Thoracic aorta (tissue), 2 donors: ENCODE data around the gene WFDC10B. TPM values are rescaled to one million over a fixed set of nuclear protein-coding genes. Genes with fewer than 3 reads are reported as not detected.
"Not testable (repeated sequence)": the region's sequence is repeated elsewhere in the genome, so short reads cannot be mapped to it uniquely, and the experiment has no call there.

ENCODE experiments used
- ATAC-seq: fragments of 150-250 bp; one replicate; pipeline ENCODE4 v1.8.0; 2017; ENCODE audit warnings: low read depth; ENCODE audit not compliant: insufficient number of reproducible peaks, low FRiP score
- DNase-seq: peaks from one replicate; pipeline ENCODE4 v3.0.0-alpha.2; 2020; ENCODE audit warnings: low spot score
- H3K27ac ChIP-seq, 2 donors: fragments of 200-600 bp; sonication (generic); 1 replicate in 1 of 2; 2 replicates in 1 of 2; pipeline ENCODE4 v1.5.1; 2016; ENCODE audit warnings: mild to moderate bottlenecking in 2 of 2, moderate library complexity in 2 of 2
- H3K27me3 ChIP-seq: fragments of 200-600 bp; sonication (generic); replicated peaks from 2 replicates; pipeline ENCODE4 v1.6.0; 2016; ENCODE audit warnings: mild to moderate bottlenecking; ENCODE audit not compliant: insufficient read depth
- H3K36me3 ChIP-seq: fragments of 200-600 bp; sonication (generic); one replicate; pipeline ENCODE4 v1.5.1; 2016
- H3K4me1 ChIP-seq, 2 donors: fragments of 200-600 bp; sonication (generic); 1 replicate in 1 of 2; 2 replicates in 1 of 2; pipeline versions ENCODE4 v1.5.1 to v1.6.0; 2016; ENCODE audit warnings: low read depth in 2 of 2, mild to moderate bottlenecking in 1 of 2; ENCODE audit not compliant: control insufficient read depth in 1 of 2
- H3K4me3 ChIP-seq: fragments of 200-600 bp; sonication (generic); 2 replicates; pipeline ENCODE4 v1.5.1; 2016; ENCODE audit warnings: mild to moderate bottlenecking
- H3K9me3 ChIP-seq: fragments of 200-600 bp; sonication (generic); 2 replicates; pipeline ENCODE4 v1.5.1; 2016
- CTCF ChIP-seq: fragments of 200-600 bp; sonication (generic); IDR thresholded peaks from one replicate; pipeline ENCODE4 v1.5.1; 2019; ENCODE audit warnings: antibody characterized with exemption
- total RNA-seq, 2 donors: library from RNA; depleted of rRNA; stranded (reverse); fragments of >200 nt; gene quantifications; one replicate each; pipeline versions ENCODE4 v1.1.0 to v1.2.3, GENCODE V29; 2016

WFDC10B gene
- total RNA-seq, 2 donors from 2014 or later: not detected

GRCh38 chr20:45649312-45649863 is 55.4 kb downstream of the WFDC10B start:
- Histone ChIP-seq H3K36me3 (no peaks in the 10 kb centered on the region), H3K27me3 (no peaks in the 10 kb centered on the region), H3K4me1 (no peaks in the 10 kb centered on the region), H3K9me3 (no peaks in the 10 kb centered on the region), H3K4me3 (no peak overlapping the region), H3K27ac (no peak overlapping the region)
- DNase-seq: no peak
- TF ChIP-seq CTCF: no peak
- no peak for ATAC-seq

- DNase-seq: no peak
- TF ChIP-seq CTCF: no peak
- H3K4me1 ChIP-seq: no peaks in the 10 kb centered on the region
- no peak overlapping the region for H3K27ac ChIP-seq
- no peaks in the 10 kb centered on the region for H3K36me3 ChIP-seq
- no peaks in the 10 kb centered on the region for H3K9me3 ChIP-seq
- H3K4me3 ChIP-seq: no peak overlapping the region
- no peak for ATAC-seq
- no peaks in the 10 kb centered on the region for H3K27me3 ChIP-seq
These were observed 57.3 kb downstream of the WFDC10B start for GRCh38 chr20:45647441-45648050.

GRCh38 chr20:45646875-45647274 is 57.9 kb downstream of the WFDC10B start:
- no peaks in the 10 kb centered on the region for H3K4me1 ChIP-seq
- no peak for ATAC-seq
- no peak for TF ChIP-seq CTCF
- DNase-seq: no peak
- H3K4me3 ChIP-seq: no peak overlapping the region
- no peak overlapping the region for H3K27ac ChIP-seq
- no peaks in the 10 kb centered on the region for H3K27me3 ChIP-seq
- no peaks in the 10 kb centered on the region for H3K9me3 ChIP-seq
- H3K36me3 ChIP-seq: no peaks in the 10 kb centered on the region

DNA sequence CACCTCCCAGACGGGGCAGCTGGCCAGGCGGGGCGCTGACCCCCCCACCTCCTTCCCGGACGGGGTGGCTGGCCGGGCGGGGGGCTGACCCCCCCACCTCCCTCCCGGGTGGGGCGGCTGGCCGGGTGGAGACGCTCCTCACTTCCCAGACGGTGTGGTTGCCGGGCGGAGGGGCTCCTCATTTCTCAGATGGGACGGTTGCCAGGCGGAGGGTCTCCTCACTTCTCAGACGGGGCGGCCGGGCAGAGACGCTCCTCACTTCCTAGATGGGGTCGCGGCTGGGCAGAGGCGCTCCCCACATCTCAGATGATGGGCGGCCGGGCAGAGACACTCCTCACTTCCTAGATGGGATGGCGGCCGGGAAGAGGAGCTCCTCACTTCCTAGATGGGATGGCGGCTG is 59.0 kb downstream of the WFDC10B start:
- DNase-seq, H3K27ac ChIP-seq, H3K27me3 ChIP-seq, H3K4me1 ChIP-seq, H3K36me3 ChIP-seq, ATAC-seq, H3K4me3 ChIP-seq, H3K9me3 ChIP-seq: not testable (repeated sequence)

DNA sequence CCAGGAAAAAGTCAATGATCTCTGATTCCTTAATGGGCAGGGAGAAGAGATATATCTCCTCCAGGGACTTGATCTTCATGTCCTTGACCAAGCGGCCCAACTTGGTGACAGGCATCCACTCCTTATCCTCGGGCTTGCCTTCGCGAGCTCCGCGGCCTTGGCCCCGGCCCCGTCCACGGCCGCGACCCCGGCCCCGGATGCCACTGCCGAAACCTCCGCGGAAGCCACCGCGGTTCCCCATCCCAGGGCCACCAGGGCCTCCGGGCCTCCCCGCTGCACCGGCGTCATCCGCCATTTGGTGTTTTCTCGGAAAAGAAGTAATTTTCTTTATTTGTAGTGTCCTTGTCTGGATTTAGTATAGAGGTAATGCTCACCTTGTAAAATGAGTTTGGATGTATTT is 63.7 kb downstream of the WFDC10B start:
- H3K9me3 ChIP-seq, H3K4me3 ChIP-seq, H3K27me3 ChIP-seq, H3K27ac ChIP-seq, H3K4me1 ChIP-seq, ATAC-seq, DNase-seq, H3K36me3 ChIP-seq: not testable (repeated sequence)

DNA sequence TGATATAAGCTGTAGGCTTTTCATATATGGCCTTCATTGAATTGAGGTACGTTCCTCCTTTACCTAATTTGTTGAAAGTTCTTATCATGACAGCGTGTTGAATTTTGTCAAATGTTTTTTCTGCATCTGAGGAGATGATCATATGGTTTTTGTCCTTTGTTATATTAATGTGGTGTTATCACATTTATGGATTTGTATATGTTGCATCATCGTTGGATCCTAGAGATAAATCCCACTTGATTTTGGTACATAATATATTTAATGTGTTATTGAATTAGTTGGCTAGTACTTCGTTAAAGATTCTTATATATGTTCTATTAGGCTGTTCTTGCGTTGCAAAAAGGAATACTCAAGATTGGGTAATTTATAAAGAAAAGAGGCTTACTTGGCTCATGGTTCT is 65.1 kb downstream of the WFDC10B start:
- no peak overlapping the region for H3K4me3 ChIP-seq
- H3K36me3 ChIP-seq: no peaks in the 10 kb centered on the region
- no peaks in the 10 kb centered on the region for H3K9me3 ChIP-seq
- no peaks in the 10 kb centered on the region for H3K4me1 ChIP-seq
- no peak for DNase-seq
- no peak overlapping the region for H3K27ac ChIP-seq
- no peaks in the 10 kb centered on the region for H3K27me3 ChIP-seq
- no peak for TF ChIP-seq CTCF
- no peak for ATAC-seq
